HEK293T (cell line): Measurements from ENCODE around the gene KDM8.

Experiments
- ARNT ChIP-seq: fragments of 450-650 bp; IDR thresholded peaks from 2 replicates; pipeline ENCODE4 v1.6.1; 2017; ENCODE audit warnings: mild to moderate bottlenecking
- BHLHE40 ChIP-seq: fragments of 450-650 bp; IDR thresholded peaks from 2 replicates; pipeline ENCODE4 v1.6.1; 2016; ENCODE audit warnings: mild to moderate bottlenecking, moderate library complexity, borderline replicate concordance
- CTBP1 ChIP-seq: fragments of 450-650 bp; IDR thresholded peaks from 2 replicates; pipeline ENCODE4 v1.6.1; 2016; ENCODE audit warnings: borderline replicate concordance
- FOXA1 ChIP-seq: fragments of 450-650 bp; IDR thresholded peaks from 2 replicates; pipeline ENCODE4 v1.6.1; 2016; ENCODE audit warnings: mild to moderate bottlenecking
- FOXK2 ChIP-seq: fragments of 450-650 bp; IDR thresholded peaks from 2 replicates; pipeline ENCODE4 v1.6.1; 2016; ENCODE audit warnings: mild to moderate bottlenecking
- FOXM1 ChIP-seq: fragments of 450-650 bp; IDR thresholded peaks from 2 replicates; pipeline ENCODE4 v1.6.1; 2017; ENCODE audit warnings: mild to moderate bottlenecking, borderline replicate concordance
- L3MBTL2 ChIP-seq: fragments of 450-650 bp; conservative IDR thresholded peaks from 2 replicates; pipeline ENCODE4 v1.6.1; 2016; ENCODE audit warnings: mild to moderate bottlenecking
- NFRKB ChIP-seq: fragments of 450-650 bp; IDR thresholded peaks from 2 replicates; pipeline ENCODE4 v1.6.1; 2016; ENCODE audit warnings: mild to moderate bottlenecking, moderate library complexity
- SP1 ChIP-seq: fragments of 450-650 bp; IDR thresholded peaks from 2 replicates; pipeline ENCODE4 v1.6.1; 2017
- SUZ12 ChIP-seq: fragments of 450-650 bp; IDR thresholded peaks from 2 replicates; pipeline ENCODE4 v1.6.1; 2016; ENCODE audit warnings: mild to moderate bottlenecking
- TARDBP ChIP-seq: fragments of 450-650 bp; IDR thresholded peaks from 2 replicates; pipeline ENCODE4 v1.6.1; 2016
- ZNF384 ChIP-seq: fragments of 450-650 bp; IDR thresholded peaks from 2 replicates; pipeline ENCODE4 v1.6.1; 2016
- TF ChIP-seq, protein P1 (sequence below): fragments of 450-650 bp; IDR thresholded peaks from 2 replicates; pipeline ENCODE4 v1.6.1; 2016

- no peak for TF ChIP-seq ZNF384
- TF ChIP-seq ARNT: no peak
- TF ChIP-seq FOXM1: no peak
- TF ChIP-seq SUZ12: no peak
- no peak for TF ChIP-seq TARDBP
- TF ChIP-seq BHLHE40: no peak
- no peak for TF ChIP-seq FOXK2
- no peak for TF ChIP-seq SP1
- TF ChIP-seq CTBP1: no peak
- no peak for TF ChIP-seq FOXA1
- no peak for TF ChIP-seq L3MBTL2
- TF ChIP-seq, protein P1, sequence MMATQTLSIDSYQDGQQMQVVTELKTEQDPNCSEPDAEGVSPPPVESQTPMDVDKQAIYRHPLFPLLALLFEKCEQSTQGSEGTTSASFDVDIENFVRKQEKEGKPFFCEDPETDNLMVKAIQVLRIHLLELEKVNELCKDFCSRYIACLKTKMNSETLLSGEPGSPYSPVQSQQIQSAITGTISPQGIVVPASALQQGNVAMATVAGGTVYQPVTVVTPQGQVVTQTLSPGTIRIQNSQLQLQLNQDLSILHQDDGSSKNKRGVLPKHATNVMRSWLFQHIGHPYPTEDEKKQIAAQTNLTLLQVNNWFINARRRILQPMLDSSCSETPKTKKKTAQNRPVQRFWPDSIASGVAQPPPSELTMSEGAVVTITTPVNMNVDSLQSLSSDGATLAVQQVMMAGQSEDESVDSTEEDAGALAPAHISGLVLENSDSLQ: no peak
- TF ChIP-seq NFRKB: no peak
Measured at GRCh38 chr16:27181019-27181790, 22.1 kb upstream of the KDM8 start.
